Activated naive CD8-positive, alpha-beta T cell treated with anti-CD3 and anti-CD28 coated beads, Interleukin-2, amount 50 U/mL, for 24 hours (primary cell): ENCODE data around the gene ZNF816.

Experiments
- ATAC-seq: fragments of 150-1000 bp; cut with Tn5 transposase; one replicate; pipeline ENCODE4 v1.10.0; 2021
- DNase-seq: peaks from one replicate; pipeline ENCODE4 v3.0.0; 2021
- H3K27ac Mint-ChIP-seq: one replicate; pipeline ENCODE4 v1.8.0; 2021; ENCODE audit warnings: mild to moderate bottlenecking, mixed read lengths
- H3K27me3 Mint-ChIP-seq: one replicate; pipeline ENCODE4 v1.8.0; 2021; ENCODE audit warnings: mixed read lengths
- H3K36me3 Mint-ChIP-seq: one replicate; pipeline ENCODE4 v1.8.0; 2021; ENCODE audit warnings: low read depth, mixed read lengths
- H3K4me1 Mint-ChIP-seq: one replicate; pipeline ENCODE4 v1.8.0; 2021; ENCODE audit warnings: mixed read lengths
- H3K4me3 Mint-ChIP-seq: one replicate; pipeline ENCODE4 v1.8.0; 2021; ENCODE audit warnings: mild to moderate bottlenecking, moderate library complexity, mixed read lengths
- H3K9me3 Mint-ChIP-seq: one replicate; pipeline ENCODE4 v1.8.0; 2021; ENCODE audit warnings: mixed read lengths

ZNF816 gene

DNA sequence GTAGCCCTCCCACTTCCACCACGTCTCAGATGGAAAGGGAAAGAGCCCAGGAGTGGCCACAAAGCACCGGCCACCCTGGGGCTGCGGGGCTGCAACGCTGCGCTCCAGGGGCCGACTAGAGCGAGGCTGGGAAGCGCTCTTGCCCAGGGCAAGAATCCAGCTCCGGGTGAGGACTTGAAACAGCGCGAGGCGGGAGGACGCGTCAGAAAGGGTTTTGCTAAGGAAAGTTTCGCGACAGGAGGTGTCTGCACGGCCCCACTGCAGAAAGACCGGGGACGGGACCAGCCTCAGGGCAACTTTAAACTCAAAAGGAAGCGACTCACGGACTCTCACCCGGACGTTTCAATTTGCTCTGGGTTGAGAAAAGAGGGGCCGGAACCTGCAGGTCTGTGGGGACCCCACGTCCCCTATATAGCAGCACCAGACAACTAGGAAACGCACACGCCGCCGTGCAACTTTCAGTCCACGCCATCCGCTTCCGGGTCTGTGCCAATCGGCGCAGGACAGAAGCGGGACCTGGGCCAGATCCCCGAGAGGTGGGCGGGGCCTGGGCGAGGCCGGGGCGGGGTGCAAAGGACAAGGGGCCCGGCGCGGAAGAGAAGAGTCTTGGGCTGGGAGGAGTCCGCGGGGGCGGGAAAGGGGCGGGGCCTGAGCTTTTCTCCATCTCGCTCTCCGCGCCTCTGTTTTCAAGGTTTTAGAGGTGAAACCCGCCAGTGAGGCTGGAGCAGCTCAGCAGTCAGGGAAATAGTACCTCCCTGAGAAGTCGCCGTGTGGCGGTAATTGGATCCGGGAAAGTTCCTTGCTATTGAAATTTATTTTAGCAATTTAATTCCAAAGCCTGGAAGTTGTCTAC, at the start of gene ZNF816:
Gene ZNF816, minus strand, starts transcription at position 488 of the 853 bp plus-strand sequence. CDS start 6,792 bp downstream, outside the sequence.
- no peaks in the 10 kb centered on the region for H3K27me3 Mint-ChIP-seq
- peak; percentile 99 for DNase-seq
- peaks cover 55% of the 10 kb centered on the region for H3K36me3 Mint-ChIP-seq
- ATAC-seq = peak; percentile 100
- peaks cover 25% of the 10 kb centered on the region for H3K4me1 Mint-ChIP-seq
- peak within 1 kb of the TSS; percentile 92 for H3K4me3 Mint-ChIP-seq
- peaks cover 36% of the 10 kb centered on the region for H3K9me3 Mint-ChIP-seq
- peak within 1 kb of the TSS; percentile 87 for H3K27ac Mint-ChIP-seq

DNA sequence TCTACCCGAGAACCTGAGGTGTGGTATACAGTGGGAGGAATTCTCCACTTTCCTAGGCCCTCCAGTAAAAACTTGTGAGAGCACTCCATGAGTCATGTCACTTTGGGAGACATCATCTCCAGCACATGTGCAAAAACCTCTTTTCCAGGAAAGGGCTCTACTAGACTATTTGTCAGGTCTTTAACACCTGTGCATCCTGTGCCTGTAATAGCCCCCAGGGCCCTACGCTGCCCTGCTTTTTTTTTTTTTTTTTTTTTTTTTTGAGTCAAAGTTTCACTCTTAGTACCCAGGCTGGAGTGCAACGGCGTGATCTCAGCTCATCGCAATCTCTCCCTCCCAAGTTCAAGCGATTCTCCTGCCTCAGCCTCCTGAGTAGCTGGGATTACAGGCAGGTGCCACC, 49.3 kb upstream of the ZNF816 start:
- Mint-ChIP-seq H3K27me3 (no peaks in the 10 kb centered on the region), H3K9me3 (peaks cover 28% of the 10 kb centered on the region), H3K4me3 (no peak overlapping the region), H3K27ac (no peak overlapping the region), H3K4me1 (no peaks in the 10 kb centered on the region), H3K36me3 (peaks cover 1% of the 10 kb centered on the region)
- no peak for DNase-seq
- ATAC-seq = no peak

DNA sequence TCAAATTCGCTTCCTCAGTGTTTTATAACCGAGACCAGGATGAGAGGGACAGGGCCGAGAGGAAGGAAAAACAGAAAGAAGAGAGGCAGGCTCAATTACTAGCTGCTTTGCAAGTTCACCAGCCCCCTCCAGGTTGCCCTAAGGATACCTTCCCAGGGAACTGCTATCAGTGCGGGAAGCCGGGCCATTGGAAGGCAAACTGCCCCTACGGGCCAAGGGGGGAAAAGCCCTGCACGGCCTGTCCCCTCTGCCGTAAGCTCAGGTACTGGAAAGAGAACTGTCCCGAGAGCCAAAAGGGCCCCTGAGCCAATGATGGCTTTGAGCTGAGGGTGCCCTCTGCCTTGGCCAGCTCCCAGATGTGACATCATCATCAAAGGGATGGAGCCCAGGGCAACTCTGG, 47.8 kb upstream of the ZNF816 start:
- DNase-seq (no peak), ATAC-seq (no peak)
- Mint-ChIP-seq H3K27me3 (no peaks in the 10 kb centered on the region), H3K4me1 (no peaks in the 10 kb centered on the region), H3K4me3 (no peak overlapping the region), H3K27ac (no peak overlapping the region), H3K9me3 (peaks cover 24% of the 10 kb centered on the region), H3K36me3 (peaks cover 1% of the 10 kb centered on the region)

DNA sequence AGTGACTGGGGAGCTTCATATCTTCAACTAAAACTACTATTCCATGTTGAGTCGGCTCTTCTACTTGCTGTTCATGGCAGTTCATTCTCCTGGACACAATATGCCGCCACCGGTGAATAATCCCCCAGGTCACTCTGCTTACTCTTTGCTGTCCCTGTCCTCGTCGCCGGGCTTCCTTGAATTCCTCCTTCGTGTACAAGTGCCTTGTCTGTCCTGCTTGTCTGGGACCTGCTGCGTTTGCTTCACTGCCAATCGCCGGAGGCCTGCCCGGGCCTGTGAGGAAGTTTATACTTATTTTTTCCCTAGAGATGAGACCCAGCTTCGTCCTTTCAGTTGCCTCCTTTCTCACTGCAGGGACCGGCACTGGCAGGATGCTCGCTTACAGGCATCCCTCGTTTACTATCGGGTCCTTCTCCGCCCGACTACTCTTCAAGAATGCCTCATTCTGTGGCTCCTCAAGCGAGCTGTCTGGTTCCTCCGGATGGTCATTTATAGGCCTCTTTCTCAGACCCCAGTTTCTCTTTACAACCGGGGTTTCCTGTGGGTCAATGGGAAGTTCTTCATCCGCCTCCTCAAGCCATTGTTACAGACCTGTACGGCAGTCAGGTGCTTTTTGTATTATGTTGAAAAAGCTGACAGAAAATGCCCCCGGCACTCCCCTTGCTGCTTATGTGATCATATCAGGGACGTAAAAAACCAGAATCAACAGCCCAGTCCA, 45.5 kb upstream of the ZNF816 start:
- DNase-seq = no peak
- Mint-ChIP-seq H3K4me1 (no peaks in the 10 kb centered on the region), H3K4me3 (no peak overlapping the region), H3K27ac (no peak overlapping the region), H3K36me3 (no peaks in the 10 kb centered on the region), H3K27me3 (no peaks in the 10 kb centered on the region), H3K9me3 (peaks cover 18% of the 10 kb centered on the region)
- ATAC-seq = no peak

DNA sequence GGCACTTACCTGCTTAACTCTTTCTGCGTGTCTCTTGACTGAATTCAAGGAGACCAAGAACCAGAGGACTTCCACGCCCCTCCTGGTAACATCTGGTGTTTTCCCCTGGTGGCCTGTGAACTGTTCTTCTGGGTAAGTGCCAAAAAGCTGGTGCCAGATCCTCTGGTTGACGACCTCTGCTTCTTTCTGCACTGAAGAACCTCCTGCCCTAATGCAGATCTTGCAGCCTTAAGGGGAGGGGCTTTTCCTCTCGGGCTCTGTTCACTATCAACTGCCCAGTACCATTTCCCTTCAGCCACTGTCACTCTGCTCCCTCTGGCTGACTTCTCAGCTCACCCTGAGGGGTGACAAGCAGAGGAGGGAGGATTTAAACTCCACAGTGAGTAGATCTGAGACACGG, 44.9 kb upstream of the ZNF816 start:
- H3K9me3 Mint-ChIP-seq = peaks cover 18% of the 10 kb centered on the region
- no peaks in the 10 kb centered on the region for H3K4me1 Mint-ChIP-seq
- no peak overlapping the region for H3K4me3 Mint-ChIP-seq
- DNase-seq (no peak), ATAC-seq (no peak)
- H3K36me3 Mint-ChIP-seq = no peaks in the 10 kb centered on the region
- H3K27ac Mint-ChIP-seq = no peak overlapping the region
- no peaks in the 10 kb centered on the region for H3K27me3 Mint-ChIP-seq

DNA sequence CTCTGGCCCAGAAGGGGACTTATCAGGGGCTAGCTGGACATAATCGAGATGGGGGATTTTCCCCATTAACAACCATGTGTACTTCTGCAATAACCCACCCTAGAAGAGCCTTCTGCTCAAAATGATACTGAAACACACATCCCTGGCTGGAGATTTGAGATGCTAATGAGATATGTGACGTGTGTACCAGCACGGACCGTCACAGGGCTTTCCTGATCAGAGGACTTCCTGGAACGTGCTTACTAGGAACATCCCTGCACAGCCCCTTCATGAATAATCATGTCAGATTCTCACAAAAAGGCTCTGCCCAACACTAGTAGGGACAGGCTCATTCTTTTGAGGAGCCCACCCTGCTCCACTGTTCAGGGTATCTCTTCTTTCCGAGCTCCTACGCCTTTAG, 44.5 kb upstream of the ZNF816 start:
- Mint-ChIP-seq H3K27ac (no peak overlapping the region), H3K27me3 (no peaks in the 10 kb centered on the region), H3K9me3 (peaks cover 18% of the 10 kb centered on the region), H3K4me1 (no peaks in the 10 kb centered on the region), H3K4me3 (no peak overlapping the region), H3K36me3 (no peaks in the 10 kb centered on the region)
- ATAC-seq (no peak), DNase-seq (no peak)

DNA sequence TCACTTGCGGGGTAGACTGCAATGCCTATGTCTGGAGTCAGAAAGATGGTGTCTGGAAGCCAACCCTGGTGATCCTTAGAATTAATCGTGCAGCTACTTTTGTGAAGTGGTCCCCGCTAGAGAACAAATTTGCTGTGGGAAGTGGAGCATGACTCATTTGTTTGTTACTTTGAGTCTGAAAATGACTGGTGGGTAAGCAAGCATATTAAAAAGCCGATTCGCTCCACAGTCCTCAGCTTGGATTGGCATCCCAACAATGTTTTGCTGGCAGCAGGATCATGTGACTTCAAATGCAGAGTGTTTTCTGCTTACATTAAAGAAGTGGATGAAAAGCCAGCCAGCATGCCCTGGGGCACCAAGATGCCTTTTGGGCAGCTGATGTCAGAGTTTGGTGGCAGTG, 41.6 kb upstream of the ZNF816 start:
- ATAC-seq (no peak), DNase-seq (no peak)
- Mint-ChIP-seq H3K27ac (no peak overlapping the region), H3K36me3 (peaks cover 1% of the 10 kb centered on the region), H3K4me1 (no peaks in the 10 kb centered on the region), H3K9me3 (peaks cover 16% of the 10 kb centered on the region), H3K4me3 (no peak overlapping the region), H3K27me3 (peaks cover 2% of the 10 kb centered on the region)

DNA sequence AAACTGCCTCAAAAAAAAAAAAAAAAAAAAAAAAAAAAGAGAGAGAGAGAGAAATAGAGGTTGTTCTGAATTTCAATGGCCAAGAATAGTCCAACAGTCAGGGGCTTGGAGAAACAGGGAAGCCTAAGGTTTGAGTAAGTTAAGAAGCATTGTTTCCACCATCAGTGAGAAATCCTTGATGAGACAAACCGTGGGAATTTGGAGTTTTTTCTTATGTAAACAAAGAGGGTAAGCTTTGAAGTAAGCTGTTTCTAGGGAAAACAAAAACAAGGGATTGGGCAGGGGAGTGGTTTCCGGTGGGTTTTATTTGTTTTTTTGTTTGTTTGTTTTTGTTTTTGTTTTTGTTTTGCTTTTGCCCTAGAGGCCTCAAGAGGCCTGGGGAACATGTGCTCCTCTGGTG, 39.8 kb upstream of the ZNF816 start:
- Mint-ChIP-seq H3K9me3 (peaks cover 18% of the 10 kb centered on the region), H3K27ac (no peak overlapping the region), H3K4me1 (no peaks in the 10 kb centered on the region), H3K36me3 (peaks cover 4% of the 10 kb centered on the region), H3K4me3 (no peak overlapping the region), H3K27me3 (peaks cover 12% of the 10 kb centered on the region)
- DNase-seq = no peak
- ATAC-seq = no peak

DNA sequence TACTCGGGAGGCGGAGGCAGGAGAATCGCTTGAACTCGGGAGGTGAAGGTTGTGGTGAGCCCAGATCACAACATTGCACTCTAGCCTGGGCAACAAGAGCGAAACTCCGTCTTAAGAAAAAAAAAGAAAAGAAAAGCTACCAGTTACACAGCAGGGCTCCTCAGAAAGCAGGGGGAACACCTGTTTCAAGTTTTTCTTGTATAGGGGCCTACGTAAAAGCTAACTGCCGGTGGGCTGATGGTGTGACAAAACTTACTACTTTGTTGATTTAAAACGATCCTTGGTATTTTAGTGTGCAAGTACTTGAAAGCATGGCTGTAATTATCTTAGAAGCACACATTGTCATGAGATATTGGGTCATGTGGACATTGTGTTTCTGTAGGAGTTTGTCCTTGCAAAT, 35.3 kb upstream of the ZNF816 start:
- no peak for ATAC-seq
- DNase-seq = no peak
- Mint-ChIP-seq H3K36me3 (peaks cover 12% of the 10 kb centered on the region), H3K27me3 (peaks cover 12% of the 10 kb centered on the region), H3K4me3 (no peak overlapping the region), H3K9me3 (peaks cover 18% of the 10 kb centered on the region), H3K4me1 (peaks cover 7% of the 10 kb centered on the region), H3K27ac (no peak overlapping the region)

DNA sequence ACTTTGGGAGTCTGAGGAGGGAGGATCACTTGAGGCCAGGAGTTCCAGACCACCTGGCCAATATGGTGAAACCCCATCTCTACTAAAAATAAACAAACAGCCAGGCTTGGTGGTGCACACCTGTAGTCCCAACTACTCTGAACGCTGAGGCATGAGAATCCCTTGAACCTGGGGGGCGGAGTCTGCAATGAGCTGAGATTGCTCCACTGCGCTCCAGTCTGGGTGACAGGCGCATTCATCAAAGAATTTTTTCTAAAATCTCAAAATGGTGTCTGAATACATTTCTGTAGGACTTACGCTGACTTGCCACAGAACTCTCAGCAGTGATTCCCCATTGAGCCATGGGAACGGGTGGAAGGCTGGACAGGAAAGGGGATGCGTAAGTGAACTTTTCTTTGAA, 33.0 kb upstream of the ZNF816 start:
- Mint-ChIP-seq H3K27me3 (peaks cover 24% of the 10 kb centered on the region), H3K36me3 (peaks cover 22% of the 10 kb centered on the region), H3K27ac (no peak overlapping the region), H3K4me3 (no peak overlapping the region), H3K4me1 (peaks cover 15% of the 10 kb centered on the region), H3K9me3 (peaks cover 26% of the 10 kb centered on the region)
- ATAC-seq (no peak), DNase-seq (no peak)

DNA sequence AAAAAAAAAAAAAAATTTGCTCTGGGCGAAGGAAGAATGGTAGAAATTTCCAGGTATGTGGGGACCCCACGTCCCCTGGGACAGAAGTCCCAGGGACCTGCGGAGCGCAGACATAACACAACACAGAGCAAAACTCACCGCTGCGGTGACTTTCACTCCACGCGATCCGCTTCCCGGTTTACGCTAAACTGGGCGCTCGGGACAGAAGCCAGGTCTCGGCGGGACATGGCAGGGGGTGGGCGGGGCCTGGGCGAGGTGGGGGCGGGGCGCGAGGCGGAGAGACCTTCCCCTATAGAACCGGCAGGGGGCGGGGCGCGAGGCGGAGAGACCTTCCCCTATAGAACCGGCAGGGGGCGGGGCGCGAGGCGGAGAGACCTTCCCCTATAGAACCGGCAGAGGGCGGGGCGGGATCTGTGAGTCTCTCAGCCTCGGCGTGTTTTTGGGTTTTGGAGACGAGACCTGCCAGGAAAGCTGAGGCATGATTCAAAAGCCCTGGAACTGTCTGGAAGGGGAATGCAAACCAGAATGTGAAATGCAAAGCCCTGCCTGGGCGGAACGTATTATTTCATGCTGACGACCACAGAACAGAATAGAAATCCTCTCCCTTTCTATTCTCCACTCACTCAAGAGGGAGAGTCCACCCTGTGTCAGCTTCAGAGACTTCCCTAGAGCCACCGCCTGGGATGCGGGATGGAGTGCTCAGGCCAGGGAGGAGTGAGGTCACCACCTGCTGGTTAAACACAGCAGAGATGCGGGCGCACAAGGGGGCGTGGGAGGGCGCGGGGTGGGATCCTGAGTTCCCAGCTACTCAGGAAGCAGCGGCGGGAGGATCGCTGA, 30.9 kb upstream of the ZNF816 start:
- peaks cover 27% of the 10 kb centered on the region for H3K36me3 Mint-ChIP-seq
- peaks cover 17% of the 10 kb centered on the region for H3K9me3 Mint-ChIP-seq
- peaks cover 15% of the 10 kb centered on the region for H3K4me1 Mint-ChIP-seq
- DNase-seq (peak; percentile 75), ATAC-seq (peak; percentile 93)
- peak overlapping the region; percentile 77 for H3K4me3 Mint-ChIP-seq
- H3K27ac Mint-ChIP-seq = no peak overlapping the region
- H3K27me3 Mint-ChIP-seq = peaks cover 18% of the 10 kb centered on the region

DNA sequence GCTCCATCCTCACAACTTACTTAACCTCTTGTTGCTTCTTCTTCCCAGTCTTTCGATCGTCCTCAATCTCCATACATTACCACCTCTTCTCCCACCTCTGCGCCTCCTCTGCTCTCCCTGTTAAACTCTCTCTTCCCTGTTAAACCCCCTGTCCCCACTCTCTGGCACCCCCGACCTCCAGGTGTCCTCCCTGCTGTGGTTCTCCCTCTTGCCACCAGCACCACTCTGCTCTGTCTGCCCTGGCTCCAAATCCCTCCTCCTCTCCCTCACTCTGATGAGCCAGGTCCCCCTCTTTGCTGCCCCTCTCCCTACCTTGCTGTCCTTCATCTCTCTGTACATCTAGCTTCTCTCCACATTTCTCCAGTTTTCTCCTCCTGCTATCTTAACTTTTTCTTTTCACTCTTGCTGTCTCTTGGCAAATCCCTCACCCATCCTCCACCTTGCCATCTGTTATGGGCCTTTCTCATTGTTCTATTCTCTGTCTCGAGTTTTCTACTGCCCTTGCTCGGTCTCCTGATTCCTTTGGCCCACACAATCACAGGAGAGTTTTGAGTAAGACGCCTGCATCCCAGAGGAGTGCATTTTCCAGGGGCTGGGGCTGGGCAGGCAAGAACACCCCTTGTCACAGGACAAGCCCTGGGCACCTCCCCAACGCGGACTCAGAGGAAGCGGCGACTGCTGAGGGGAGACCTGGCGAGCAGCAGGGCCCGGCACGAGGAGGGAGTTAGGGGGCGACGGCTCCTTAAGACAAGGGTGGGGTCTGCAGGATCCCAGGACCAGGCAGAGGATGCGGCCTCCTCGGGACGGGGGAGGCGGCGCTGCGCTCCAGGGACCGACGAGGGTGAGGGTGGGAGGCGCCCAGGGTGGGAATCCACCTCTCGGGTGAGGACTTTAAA, 29.7 kb upstream of the ZNF816 start:
- peaks cover 34% of the 10 kb centered on the region for H3K36me3 Mint-ChIP-seq
- H3K4me3 Mint-ChIP-seq = peak overlapping the region; percentile 70
- H3K4me1 Mint-ChIP-seq = peaks cover 15% of the 10 kb centered on the region
- ATAC-seq = no peak
- H3K27ac Mint-ChIP-seq = no peak overlapping the region
- H3K27me3 Mint-ChIP-seq = peaks cover 13% of the 10 kb centered on the region
- DNase-seq = no peak
- H3K9me3 Mint-ChIP-seq = peaks cover 17% of the 10 kb centered on the region

DNA sequence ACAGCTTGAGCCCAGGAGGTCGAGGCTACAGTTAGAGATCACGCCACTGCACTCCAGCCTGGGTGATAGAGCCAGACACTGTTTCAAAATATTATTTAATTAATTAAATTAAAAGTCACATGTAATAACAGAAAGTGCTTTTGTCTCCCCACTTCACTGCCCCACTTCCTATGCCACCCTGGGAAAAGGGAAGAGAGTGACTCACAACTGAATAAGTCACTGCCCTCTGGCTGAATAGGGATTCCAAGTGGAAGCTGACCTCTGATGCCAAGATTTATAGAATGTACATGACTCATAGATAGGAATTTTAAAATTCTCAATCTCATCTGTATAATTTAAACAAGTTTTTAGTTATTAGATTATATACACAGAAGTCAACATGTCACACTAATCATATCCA, 28.8 kb upstream of the ZNF816 start:
- H3K9me3 Mint-ChIP-seq = peaks cover 26% of the 10 kb centered on the region
- ATAC-seq (no peak), DNase-seq (no peak)
- no peak overlapping the region for H3K4me3 Mint-ChIP-seq
- H3K4me1 Mint-ChIP-seq = peaks cover 15% of the 10 kb centered on the region
- peaks cover 41% of the 10 kb centered on the region for H3K36me3 Mint-ChIP-seq
- H3K27ac Mint-ChIP-seq = no peak overlapping the region
- peaks cover 13% of the 10 kb centered on the region for H3K27me3 Mint-ChIP-seq
